ENCODE data around the gene F10.
"Not testable (repeated sequence)": the region's sequence is repeated elsewhere in the genome, so short reads cannot be mapped to it uniquely, and the experiment has no call there.

F10 gene

DNA sequence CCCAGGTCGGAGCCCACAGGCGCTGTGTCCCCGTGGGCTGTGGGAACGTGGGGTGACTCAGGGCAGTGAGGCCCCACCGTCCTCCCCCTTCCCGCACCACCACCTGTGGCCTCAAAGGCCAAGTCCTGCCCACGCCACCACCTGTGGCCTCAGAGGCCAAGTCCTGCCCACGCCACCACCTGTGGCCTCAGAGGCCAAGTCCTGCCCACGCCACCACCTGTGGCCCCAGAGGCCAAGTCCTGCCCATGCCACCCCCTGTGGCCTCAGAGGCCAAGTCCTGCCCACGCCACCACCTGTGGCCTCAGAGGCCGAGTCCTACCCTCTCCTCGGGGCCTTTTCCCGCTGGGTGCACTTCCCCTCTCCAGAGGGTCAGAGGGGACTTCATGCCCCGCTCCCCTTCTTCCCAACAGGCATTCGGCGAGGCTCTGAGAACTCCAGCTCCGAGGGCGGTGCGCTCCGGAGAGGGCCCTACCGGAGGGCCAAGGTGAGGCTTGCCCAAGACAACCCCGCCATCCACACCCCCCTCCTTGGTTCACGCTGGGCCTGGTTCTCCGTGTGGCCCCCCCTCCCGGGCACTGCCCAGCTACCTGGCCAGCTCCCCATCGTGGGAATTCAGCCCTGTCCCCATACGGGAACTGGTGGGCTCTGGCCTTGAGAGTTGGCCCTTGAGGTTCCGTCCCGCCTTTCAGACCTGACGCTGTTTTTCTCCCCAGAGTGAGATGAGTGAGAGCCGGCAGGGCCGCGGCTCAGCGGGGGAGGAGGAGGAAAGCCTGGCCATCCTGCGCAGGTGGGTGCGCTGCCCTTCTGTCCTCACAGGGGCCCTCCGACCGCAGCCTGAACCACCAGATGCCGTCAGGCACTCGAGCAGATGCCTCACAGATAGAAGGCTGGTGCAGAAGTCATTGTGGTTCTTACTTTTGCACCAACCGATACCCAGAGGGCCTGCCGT lies 44.4 kb upstream of the F10 start:
- no peak for DNase-seq (ENCODE audit: low read depth in 1 of 2, low spot score in 1 of 2)

GRCh38 chr13:113078902-113079780 lies 43.5 kb upstream of the F10 start:
- TF ChIP-seq SPI1 (IDR thresholded peaks at IDR 0.05; ENCODE audit: borderline replicate concordance, low read depth) (no peak), POLR2AphosphoS5 (IDR thresholded peaks at IDR 0.05; ENCODE audit: low read depth) (no peak), GABPA (IDR thresholded peaks at IDR 0.05; ENCODE audit: low read depth) (no peak)
- TF ChIP-seq, protein P1, sequence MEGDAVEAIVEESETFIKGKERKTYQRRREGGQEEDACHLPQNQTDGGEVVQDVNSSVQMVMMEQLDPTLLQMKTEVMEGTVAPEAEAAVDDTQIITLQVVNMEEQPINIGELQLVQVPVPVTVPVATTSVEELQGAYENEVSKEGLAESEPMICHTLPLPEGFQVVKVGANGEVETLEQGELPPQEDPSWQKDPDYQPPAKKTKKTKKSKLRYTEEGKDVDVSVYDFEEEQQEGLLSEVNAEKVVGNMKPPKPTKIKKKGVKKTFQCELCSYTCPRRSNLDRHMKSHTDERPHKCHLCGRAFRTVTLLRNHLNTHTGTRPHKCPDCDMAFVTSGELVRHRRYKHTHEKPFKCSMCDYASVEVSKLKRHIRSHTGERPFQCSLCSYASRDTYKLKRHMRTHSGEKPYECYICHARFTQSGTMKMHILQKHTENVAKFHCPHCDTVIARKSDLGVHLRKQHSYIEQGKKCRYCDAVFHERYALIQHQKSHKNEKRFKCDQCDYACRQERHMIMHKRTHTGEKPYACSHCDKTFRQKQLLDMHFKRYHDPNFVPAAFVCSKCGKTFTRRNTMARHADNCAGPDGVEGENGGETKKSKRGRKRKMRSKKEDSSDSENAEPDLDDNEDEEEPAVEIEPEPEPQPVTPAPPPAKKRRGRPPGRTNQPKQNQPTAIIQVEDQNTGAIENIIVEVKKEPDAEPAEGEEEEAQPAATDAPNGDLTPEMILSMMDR (IDR thresholded peaks at IDR 0.05; ENCODE audit: insufficient read depth, low read length), result no peak
- TF ChIP-seq, protein P2, sequence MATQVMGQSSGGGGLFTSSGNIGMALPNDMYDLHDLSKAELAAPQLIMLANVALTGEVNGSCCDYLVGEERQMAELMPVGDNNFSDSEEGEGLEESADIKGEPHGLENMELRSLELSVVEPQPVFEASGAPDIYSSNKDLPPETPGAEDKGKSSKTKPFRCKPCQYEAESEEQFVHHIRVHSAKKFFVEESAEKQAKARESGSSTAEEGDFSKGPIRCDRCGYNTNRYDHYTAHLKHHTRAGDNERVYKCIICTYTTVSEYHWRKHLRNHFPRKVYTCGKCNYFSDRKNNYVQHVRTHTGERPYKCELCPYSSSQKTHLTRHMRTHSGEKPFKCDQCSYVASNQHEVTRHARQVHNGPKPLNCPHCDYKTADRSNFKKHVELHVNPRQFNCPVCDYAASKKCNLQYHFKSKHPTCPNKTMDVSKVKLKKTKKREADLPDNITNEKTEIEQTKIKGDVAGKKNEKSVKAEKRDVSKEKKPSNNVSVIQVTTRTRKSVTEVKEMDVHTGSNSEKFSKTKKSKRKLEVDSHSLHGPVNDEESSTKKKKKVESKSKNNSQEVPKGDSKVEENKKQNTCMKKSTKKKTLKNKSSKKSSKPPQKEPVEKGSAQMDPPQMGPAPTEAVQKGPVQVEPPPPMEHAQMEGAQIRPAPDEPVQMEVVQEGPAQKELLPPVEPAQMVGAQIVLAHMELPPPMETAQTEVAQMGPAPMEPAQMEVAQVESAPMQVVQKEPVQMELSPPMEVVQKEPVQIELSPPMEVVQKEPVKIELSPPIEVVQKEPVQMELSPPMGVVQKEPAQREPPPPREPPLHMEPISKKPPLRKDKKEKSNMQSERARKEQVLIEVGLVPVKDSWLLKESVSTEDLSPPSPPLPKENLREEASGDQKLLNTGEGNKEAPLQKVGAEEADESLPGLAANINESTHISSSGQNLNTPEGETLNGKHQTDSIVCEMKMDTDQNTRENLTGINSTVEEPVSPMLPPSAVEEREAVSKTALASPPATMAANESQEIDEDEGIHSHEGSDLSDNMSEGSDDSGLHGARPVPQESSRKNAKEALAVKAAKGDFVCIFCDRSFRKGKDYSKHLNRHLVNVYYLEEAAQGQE (IDR thresholded peaks at IDR 0.05; ENCODE audit: insufficient replicate concordance, low read depth), result no peak
- no peak overlapping the region for H3K27ac ChIP-seq (replicated peaks)
- no peaks in the 10 kb centered on the region for H3K27me3 ChIP-seq (ENCODE audit: insufficient read depth, poor library complexity, severe bottlenecking)
- H3K4me3 ChIP-seq (replicated peaks; ENCODE audit: insufficient read depth, low read length), result no peak overlapping the region
- no peak for DNase-seq (ENCODE audit: low read depth in 1 of 2, low spot score in 1 of 2)

More for the DNA sequence above, 44.4 kb upstream of the F10 start:
- TF ChIP-seq GABPA (IDR thresholded peaks at IDR 0.05; ENCODE audit: low read depth) (no peak), POLR2AphosphoS5 (IDR thresholded peaks at IDR 0.05; ENCODE audit: low read depth) (no peak), SPI1 (IDR thresholded peaks at IDR 0.05; ENCODE audit: borderline replicate concordance, low read depth) (no peak)
- TF ChIP-seq, protein P2 (IDR thresholded peaks at IDR 0.05; ENCODE audit: insufficient replicate concordance, low read depth), result no peak
- TF ChIP-seq, protein P1 (IDR thresholded peaks at IDR 0.05; ENCODE audit: insufficient read depth, low read length), result no peak
- no peak overlapping the region for H3K4me3 ChIP-seq (replicated peaks; ENCODE audit: insufficient read depth, low read length)
- H3K27me3 ChIP-seq (ENCODE audit: insufficient read depth, poor library complexity, severe bottlenecking), result peaks cover 1% of the 10 kb centered on the region
- no peak overlapping the region for H3K27ac ChIP-seq (replicated peaks)

- not testable (repeated sequence) for DNase-seq (ENCODE audit: low read depth in 1 of 2, low spot score in 1 of 2); H3K27me3 ChIP-seq (ENCODE audit: insufficient read depth, poor library complexity, severe bottlenecking); H3K4me3 ChIP-seq (replicated peaks; ENCODE audit: insufficient read depth, low read length); H3K27ac ChIP-seq (replicated peaks)
Measured at GRCh38 chr13:113079781-113080080, 42.9 kb upstream of the F10 start.

- Histone ChIP-seq H3K27ac (replicated peaks) (no peak overlapping the region), H3K27me3 (ENCODE audit: insufficient read depth, poor library complexity, severe bottlenecking) (no peaks in the 10 kb centered on the region), H3K4me3 (replicated peaks; ENCODE audit: insufficient read depth, low read length) (no peak overlapping the region)
- no peak for DNase-seq (ENCODE audit: low read depth in 1 of 2, low spot score in 1 of 2)
- TF ChIP-seq POLR2AphosphoS5 (IDR thresholded peaks at IDR 0.05; ENCODE audit: low read depth), result no peak
- TF ChIP-seq SPI1 (IDR thresholded peaks at IDR 0.05; ENCODE audit: borderline replicate concordance, low read depth), result no peak
- TF ChIP-seq GABPA (IDR thresholded peaks at IDR 0.05; ENCODE audit: low read depth), result no peak
- TF ChIP-seq, protein P1 (IDR thresholded peaks at IDR 0.05; ENCODE audit: insufficient read depth, low read length), result no peak
- TF ChIP-seq, protein P2 (IDR thresholded peaks at IDR 0.05; ENCODE audit: insufficient replicate concordance, low read depth), result no peak
Measured at GRCh38 chr13:113080361-113080831, 42.2 kb upstream of the F10 start.
